ENCODE measurements around the gene DAZAP1.

DNA sequence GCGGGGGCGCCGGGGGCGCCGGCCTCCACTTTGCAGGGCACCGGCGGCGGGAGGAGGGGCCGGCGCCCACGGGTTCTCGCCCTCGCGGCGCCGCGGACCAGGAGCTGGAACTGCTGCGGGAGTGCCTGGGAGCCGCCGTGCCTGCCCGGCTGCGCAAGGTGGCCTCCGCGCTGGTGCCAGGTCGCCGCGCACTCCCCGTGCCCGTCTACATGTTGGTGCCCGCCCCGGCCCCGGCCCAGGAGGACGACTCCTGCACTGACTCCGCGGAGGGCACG is 59.8 kb downstream of the DAZAP1 start:
- TF ChIP-seq, protein P1, sequence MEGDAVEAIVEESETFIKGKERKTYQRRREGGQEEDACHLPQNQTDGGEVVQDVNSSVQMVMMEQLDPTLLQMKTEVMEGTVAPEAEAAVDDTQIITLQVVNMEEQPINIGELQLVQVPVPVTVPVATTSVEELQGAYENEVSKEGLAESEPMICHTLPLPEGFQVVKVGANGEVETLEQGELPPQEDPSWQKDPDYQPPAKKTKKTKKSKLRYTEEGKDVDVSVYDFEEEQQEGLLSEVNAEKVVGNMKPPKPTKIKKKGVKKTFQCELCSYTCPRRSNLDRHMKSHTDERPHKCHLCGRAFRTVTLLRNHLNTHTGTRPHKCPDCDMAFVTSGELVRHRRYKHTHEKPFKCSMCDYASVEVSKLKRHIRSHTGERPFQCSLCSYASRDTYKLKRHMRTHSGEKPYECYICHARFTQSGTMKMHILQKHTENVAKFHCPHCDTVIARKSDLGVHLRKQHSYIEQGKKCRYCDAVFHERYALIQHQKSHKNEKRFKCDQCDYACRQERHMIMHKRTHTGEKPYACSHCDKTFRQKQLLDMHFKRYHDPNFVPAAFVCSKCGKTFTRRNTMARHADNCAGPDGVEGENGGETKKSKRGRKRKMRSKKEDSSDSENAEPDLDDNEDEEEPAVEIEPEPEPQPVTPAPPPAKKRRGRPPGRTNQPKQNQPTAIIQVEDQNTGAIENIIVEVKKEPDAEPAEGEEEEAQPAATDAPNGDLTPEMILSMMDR (IDR thresholded peaks at IDR 0.05), result no peak
- TF ChIP-seq NFE2L1 (CRISPR knock-in tag; IDR thresholded peaks at IDR 0.05) (no peak), CREB1 (CRISPR knock-in tag; IDR thresholded peaks at IDR 0.05) (no peak), ELF4 (CRISPR knock-in tag; IDR thresholded peaks at IDR 0.05; ENCODE audit: low read depth) (no peak), ZBTB21 (CRISPR knock-in tag; IDR thresholded peaks at IDR 0.05; ENCODE audit: borderline replicate concordance) (no peak)
- TF ChIP-seq, protein P2, sequence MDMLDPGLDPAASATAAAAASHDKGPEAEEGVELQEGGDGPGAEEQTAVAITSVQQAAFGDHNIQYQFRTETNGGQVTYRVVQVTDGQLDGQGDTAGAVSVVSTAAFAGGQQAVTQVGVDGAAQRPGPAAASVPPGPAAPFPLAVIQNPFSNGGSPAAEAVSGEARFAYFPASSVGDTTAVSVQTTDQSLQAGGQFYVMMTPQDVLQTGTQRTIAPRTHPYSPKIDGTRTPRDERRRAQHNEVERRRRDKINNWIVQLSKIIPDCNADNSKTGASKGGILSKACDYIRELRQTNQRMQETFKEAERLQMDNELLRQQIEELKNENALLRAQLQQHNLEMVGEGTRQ (CRISPR knock-in tag; IDR thresholded peaks at IDR 0.05), result no peak
- TF ChIP-seq, protein P3, sequence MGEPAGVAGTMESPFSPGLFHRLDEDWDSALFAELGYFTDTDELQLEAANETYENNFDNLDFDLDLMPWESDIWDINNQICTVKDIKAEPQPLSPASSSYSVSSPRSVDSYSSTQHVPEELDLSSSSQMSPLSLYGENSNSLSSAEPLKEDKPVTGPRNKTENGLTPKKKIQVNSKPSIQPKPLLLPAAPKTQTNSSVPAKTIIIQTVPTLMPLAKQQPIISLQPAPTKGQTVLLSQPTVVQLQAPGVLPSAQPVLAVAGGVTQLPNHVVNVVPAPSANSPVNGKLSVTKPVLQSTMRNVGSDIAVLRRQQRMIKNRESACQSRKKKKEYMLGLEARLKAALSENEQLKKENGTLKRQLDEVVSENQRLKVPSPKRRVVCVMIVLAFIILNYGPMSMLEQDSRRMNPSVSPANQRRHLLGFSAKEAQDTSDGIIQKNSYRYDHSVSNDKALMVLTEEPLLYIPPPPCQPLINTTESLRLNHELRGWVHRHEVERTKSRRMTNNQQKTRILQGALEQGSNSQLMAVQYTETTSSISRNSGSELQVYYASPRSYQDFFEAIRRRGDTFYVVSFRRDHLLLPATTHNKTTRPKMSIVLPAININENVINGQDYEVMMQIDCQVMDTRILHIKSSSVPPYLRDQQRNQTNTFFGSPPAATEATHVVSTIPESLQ (CRISPR knock-in tag; IDR thresholded peaks at IDR 0.05), result no peak
